Esophagus squamous epithelium (tissue), 5 donors: ENCODE measurements around the gene MTRR. TPM values are rescaled to one million over a fixed set of nuclear protein-coding genes. Genes with fewer than 3 reads are reported as not detected.
A peak's percentile ranks its signal among the peaks of the same experiment; 100 is the strongest.

Experiments
- DNase-seq: peaks from one replicate; lab custom pipeline; 2025; lab: John Stamatoyannopoulos, UW
- H3K27ac ChIP-seq, 4 donors: fragments of 200-600 bp; sonication (generic); one replicate each; pipeline ENCODE4 v1.5.1; 2016 to 2019; ENCODE audit warnings: mild to moderate bottlenecking in 1 of 4
- H3K27me3 ChIP-seq, 4 donors: fragments of 200-600 bp; sonication (generic); 1 replicate in 3 of 4; 2 replicates in 1 of 4; pipeline versions ENCODE4 v1.5.1 to v1.6.0; 2017 to 2021; ENCODE audit warnings: antibody characterized with exemption in 1 of 4
- H3K36me3 ChIP-seq, 3 donors: fragments of 200-600 bp; sonication (generic); one replicate each; pipeline ENCODE4 v1.5.1; 2016 to 2019
- H3K4me1 ChIP-seq, 3 donors: fragments of 200-600 bp; sonication (generic); one replicate each; pipeline ENCODE4 v1.5.1; 2017 to 2019
- H3K4me3 ChIP-seq, 4 donors: fragments of 200-600 bp; sonication (generic); 1 replicate in 3 of 4; 2 replicates in 1 of 4; pipeline ENCODE4 v1.5.1; 2016 to 2019; ENCODE audit warnings: mild to moderate bottlenecking in 2 of 4, moderate library complexity in 1 of 4
- H3K9me3 ChIP-seq, 3 donors: fragments of 200-600 bp; sonication (generic); one replicate each; pipeline ENCODE4 v1.5.1; 2016 to 2019
- POLR2A ChIP-seq, 4 donors: fragments of 450-650 bp; IDR thresholded peaks; one replicate each; pipeline ENCODE4 v1.6.1; 2017; ENCODE audit warnings: antibody characterized with exemption in 4 of 4, mild to moderate bottlenecking in 4 of 4, moderate library complexity in 3 of 4
- WGBS, 2 donors: methylation state at CpG; one replicate each; pipeline ENCODE4 v1.1.5; 2018; 5-methylcytosine and 5-hydroxymethylcytosine counted together
- intact Hi-C: fragments of 100-400 bp; cut with DNase I; formaldehyde crosslinking; loops from one replicate; pipeline ENCODE4 v1.15.0; 2022
- total RNA-seq, 4 donors: library from RNA; depleted of rRNA; stranded (reverse); fragments of >200 nt; gene quantifications; one replicate each; pipeline ENCODE4 v1.1.0, GENCODE V29; 2016
- TF ChIP-seq, protein P1 (sequence below), 6 experiments: fragments of 450-650 bp in 4 of 6; fragments of 200-600 bp in 2 of 6; sonication (generic) in 2 of 6; IDR thresholded peaks; one replicate each; pipeline ENCODE4 v1.5.1; 2016 to 2019; ENCODE audit warnings: antibody characterized with exemption in 6 of 6, mild to moderate bottlenecking in 4 of 6, moderate library complexity in 4 of 6
- donor health status: DM: yes; HTN: yes; CAD: no.

MTRR gene
- total RNA-seq, 4 donors from 2014 or later: 12.7 to 33.2 (median 21.0) TPM

GRCh38 chr5:7897014-7897600 lies 28.2 kb downstream of the MTRR start:
- Histone ChIP-seq H3K9me3 (no peaks in the 10 kb centered on the region), H3K4me3 (no peak overlapping the region), H3K36me3 (peaks cover 0 to 100% (median 37%) of the 10 kb centered on the region in 3 donors), H3K27ac (no peak overlapping the region), H3K4me1 (no peaks in the 10 kb centered on the region), H3K27me3 (no peaks in the 10 kb centered on the region)
- DNase-seq: no peak
- intact Hi-C loops: no loop called here
- TF ChIP-seq, protein P1, sequence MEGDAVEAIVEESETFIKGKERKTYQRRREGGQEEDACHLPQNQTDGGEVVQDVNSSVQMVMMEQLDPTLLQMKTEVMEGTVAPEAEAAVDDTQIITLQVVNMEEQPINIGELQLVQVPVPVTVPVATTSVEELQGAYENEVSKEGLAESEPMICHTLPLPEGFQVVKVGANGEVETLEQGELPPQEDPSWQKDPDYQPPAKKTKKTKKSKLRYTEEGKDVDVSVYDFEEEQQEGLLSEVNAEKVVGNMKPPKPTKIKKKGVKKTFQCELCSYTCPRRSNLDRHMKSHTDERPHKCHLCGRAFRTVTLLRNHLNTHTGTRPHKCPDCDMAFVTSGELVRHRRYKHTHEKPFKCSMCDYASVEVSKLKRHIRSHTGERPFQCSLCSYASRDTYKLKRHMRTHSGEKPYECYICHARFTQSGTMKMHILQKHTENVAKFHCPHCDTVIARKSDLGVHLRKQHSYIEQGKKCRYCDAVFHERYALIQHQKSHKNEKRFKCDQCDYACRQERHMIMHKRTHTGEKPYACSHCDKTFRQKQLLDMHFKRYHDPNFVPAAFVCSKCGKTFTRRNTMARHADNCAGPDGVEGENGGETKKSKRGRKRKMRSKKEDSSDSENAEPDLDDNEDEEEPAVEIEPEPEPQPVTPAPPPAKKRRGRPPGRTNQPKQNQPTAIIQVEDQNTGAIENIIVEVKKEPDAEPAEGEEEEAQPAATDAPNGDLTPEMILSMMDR (IDR thresholded peaks at IDR 0.05): peak in 1 of 6 experiments; percentile 21
- no peak for TF ChIP-seq POLR2A (IDR thresholded peaks at IDR 0.05)
- 56 to 63% methylated on average over 5 of the region's 5 CpGs for WGBS, 2 donors

GRCh38 chr5:7902201-7902600 lies 33.3 kb downstream of the MTRR start:
- 60 to 94% methylated on average over 3 of the region's 3 CpGs for WGBS, 2 donors
- TF ChIP-seq, protein P1 (IDR thresholded peaks at IDR 0.05): no peak
- no peak for TF ChIP-seq POLR2A (IDR thresholded peaks at IDR 0.05)

DNA sequence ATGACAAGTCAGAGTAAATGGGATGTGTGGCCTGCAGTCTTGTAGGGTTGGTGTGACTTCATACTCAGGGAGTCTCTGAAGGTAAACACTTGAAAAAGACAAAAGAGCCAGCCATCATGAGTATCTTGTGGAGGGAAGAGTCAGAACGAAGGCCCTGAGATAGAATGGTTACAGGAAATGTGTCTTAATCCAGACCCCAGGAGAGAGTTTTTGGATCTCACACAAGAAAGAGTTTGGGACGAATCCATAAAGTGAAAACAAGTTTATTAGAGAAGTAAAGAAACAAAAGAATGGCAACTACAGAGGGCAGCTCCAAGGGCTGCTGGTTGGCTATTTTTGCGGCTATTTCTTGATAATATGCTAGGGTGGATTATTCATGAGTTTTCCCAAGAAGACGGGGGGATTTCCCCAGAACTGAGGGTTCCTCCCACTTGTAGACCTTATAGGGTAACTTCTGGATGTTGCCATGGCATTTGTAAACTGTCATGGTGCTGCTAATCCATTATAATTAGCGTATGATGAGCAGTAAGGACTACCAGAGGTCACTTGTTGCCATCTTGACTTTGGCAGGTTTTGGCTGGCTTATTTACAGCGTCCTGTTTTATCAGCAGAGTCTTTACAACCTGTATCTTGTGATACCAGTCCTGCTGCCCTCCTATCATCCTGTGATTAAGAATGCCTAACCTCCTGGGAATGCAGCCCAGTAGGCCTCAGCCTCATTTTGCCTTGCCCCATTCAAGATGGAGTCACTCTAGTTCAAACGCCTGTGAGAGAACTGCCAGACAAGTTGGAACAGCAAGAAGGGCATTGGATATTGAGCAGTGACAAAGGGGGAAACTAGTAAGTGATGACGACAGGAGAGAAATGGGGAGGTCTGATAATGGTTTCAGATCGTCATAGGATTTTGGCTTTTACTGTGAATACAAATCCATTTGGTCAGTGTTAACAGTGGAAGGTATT lies 34.0 kb downstream of the MTRR start:
- Histone ChIP-seq H3K27ac (no peak overlapping the region), H3K4me3 (no peak overlapping the region), H3K9me3 (peaks cover 0 to 6% (median 0%) of the 10 kb centered on the region in 3 donors), H3K36me3 (peaks cover 0 to 77% (median 16%) of the 10 kb centered on the region in 3 donors), H3K27me3 (no peaks in the 10 kb centered on the region), H3K4me1 (no peaks in the 10 kb centered on the region)
- 92% methylated on average over 9 of the region's 9 CpGs for WGBS, 2 donors
- intact Hi-C loops: no loop called here
- no peak for DNase-seq
- TF ChIP-seq, protein P1 (IDR thresholded peaks at IDR 0.05): no peak
- TF ChIP-seq POLR2A (IDR thresholded peaks at IDR 0.05): no peak

More at GRCh38 chr5:7902201-7902600, 33.3 kb downstream of the MTRR start:
- DNase-seq: no peak
- H3K27me3 ChIP-seq: no peaks in the 10 kb centered on the region
- no peaks in the 10 kb centered on the region for H3K9me3 ChIP-seq
- H3K4me1 ChIP-seq: no peaks in the 10 kb centered on the region
- no peak overlapping the region for H3K4me3 ChIP-seq
- intact Hi-C loops: no loop called here
- H3K27ac ChIP-seq: no peak overlapping the region
- peaks cover 0 to 85% (median 16%) of the 10 kb centered on the region in 3 donors for H3K36me3 ChIP-seq

DNA sequence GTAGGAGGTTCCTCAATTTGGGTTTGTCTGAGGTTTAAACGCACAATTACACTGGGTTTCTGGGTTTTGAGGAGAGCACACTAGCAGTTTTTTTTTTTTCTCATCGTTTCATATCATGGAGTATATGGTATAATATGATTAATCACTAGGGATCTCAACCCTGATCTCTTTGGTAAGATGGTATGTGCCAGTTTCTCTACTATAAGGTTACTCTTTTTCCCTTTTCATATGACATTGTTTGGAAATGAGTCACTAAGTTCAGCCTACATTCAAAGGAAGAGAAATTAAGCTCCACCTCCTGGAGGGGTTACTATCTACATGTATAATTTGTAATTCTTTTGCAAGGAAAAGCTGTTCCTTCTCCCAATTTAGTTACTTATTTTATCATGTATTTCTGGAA lies 35.2 kb downstream of the MTRR start:
- 51 to 67% methylated on average over 2 of the region's 2 CpGs for WGBS, 2 donors
- Histone ChIP-seq H3K27me3 (no peaks in the 10 kb centered on the region), H3K9me3 (peaks cover 0 to 19% (median 0%) of the 10 kb centered on the region in 3 donors), H3K36me3 (peaks cover 0 to 73% (median 6%) of the 10 kb centered on the region in 3 donors), H3K4me1 (no peaks in the 10 kb centered on the region), H3K27ac (no peak overlapping the region), H3K4me3 (no peak overlapping the region)
- no peak for TF ChIP-seq POLR2A (IDR thresholded peaks at IDR 0.05)
- TF ChIP-seq, protein P1 (IDR thresholded peaks at IDR 0.05): no peak
- no peak for DNase-seq
- intact Hi-C loops: no loop called here

DNA sequence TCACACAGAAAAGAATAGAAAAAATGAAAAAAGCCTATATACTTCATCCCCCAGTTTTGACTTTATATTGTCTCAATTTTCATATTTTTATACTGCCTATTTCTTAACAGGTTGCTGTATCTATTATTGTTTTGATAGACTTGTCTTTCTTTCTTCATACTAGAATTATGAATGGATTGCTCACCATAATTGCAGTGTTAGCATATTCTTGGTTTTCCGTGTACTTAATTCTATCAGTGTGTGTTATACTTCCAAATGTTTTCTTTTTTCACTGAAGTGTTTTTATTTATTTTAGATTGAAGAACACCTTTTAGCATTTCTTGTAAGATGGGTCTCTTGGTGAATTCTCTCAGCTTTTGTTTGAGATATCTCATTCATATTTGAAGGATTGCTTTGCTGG lies 38.7 kb downstream of the MTRR start:
- Histone ChIP-seq H3K9me3 (peaks cover 0 to 19% (median 5%) of the 10 kb centered on the region in 3 donors), H3K27ac (no peak overlapping the region), H3K36me3 (peaks cover 0 to 43% (median 0%) of the 10 kb centered on the region in 3 donors), H3K4me3 (no peak overlapping the region), H3K4me1 (no peaks in the 10 kb centered on the region), H3K27me3 (no peaks in the 10 kb centered on the region)
- no peak for TF ChIP-seq POLR2A (IDR thresholded peaks at IDR 0.05)
- TF ChIP-seq, protein P1 (IDR thresholded peaks at IDR 0.05): no peak
- WGBS, 2 donors: 93% methylated on average over 1 of the region's 1 CpG
- no peak for DNase-seq
- intact Hi-C loops: no loop called here
